Astrocyte (in vitro differentiated cells and primary cell): ENCODE measurements around the gene INPP5A. TPM values are rescaled to one million over a fixed set of nuclear protein-coding genes. Genes with fewer than 3 reads are reported as not detected.

Source experiments
- DNase-seq: peaks from one replicate; pipeline ENCODE4 v3.0.0-alpha.2; 2010; ENCODE audit warnings: low read depth
- FAIRE-seq: peaks from 2 replicates; lab custom pipeline; 2011; peaks lifted over from hg19 to GRCh38; lab: Jason Lieb, UNC
- H2AFZ ChIP-seq: 2 replicates; pipeline ENCODE4 v1.6.0; 2012; ENCODE audit warnings: low read depth, low read length, inconsistent platforms
- H3K27ac ChIP-seq: 2 replicates; pipeline ENCODE4 v1.5.1; 2011; ENCODE audit warnings: low read depth, low read length, inconsistent platforms
- H3K27me3 ChIP-seq: 2 replicates; pipeline ENCODE4 v1.6.0; 2011; ENCODE audit warnings: low read length, inconsistent platforms; ENCODE audit not compliant: insufficient read depth
- H3K36me3 ChIP-seq: 2 replicates; pipeline ENCODE4 v1.5.1; 2011; ENCODE audit warnings: low read length, inconsistent platforms; ENCODE audit not compliant: insufficient read depth
- H3K4me1 ChIP-seq: 2 replicates; pipeline ENCODE4 v1.5.1; 2011; ENCODE audit warnings: low read length, inconsistent platforms; ENCODE audit not compliant: insufficient read depth
- H3K4me2 ChIP-seq: 2 replicates; pipeline ENCODE4 v1.6.0; 2012; ENCODE audit warnings: low read length, inconsistent platforms
- H3K4me3 ChIP-seq: 2 replicates; pipeline ENCODE4 v1.5.1; 2011; ENCODE audit warnings: low read depth, mild to moderate bottlenecking, low read length, inconsistent platforms; ENCODE audit not compliant: insufficient read depth
- H3K79me2 ChIP-seq: 2 replicates; pipeline ENCODE4 v1.6.0; 2012; ENCODE audit warnings: mild to moderate bottlenecking, low read length, inconsistent platforms; ENCODE audit not compliant: insufficient read depth
- H3K9ac ChIP-seq: 2 replicates; pipeline ENCODE4 v1.6.0; 2012; ENCODE audit warnings: mild to moderate bottlenecking, low read length, inconsistent platforms
- H3K9me3 ChIP-seq: 2 replicates; pipeline ENCODE4 v1.5.1; 2012; ENCODE audit warnings: low read depth, mild to moderate bottlenecking, low read length, inconsistent platforms; ENCODE audit not compliant: insufficient read depth
- H4K20me1 ChIP-seq: 2 replicates; pipeline ENCODE4 v1.6.0; 2012; ENCODE audit warnings: low read length, inconsistent platforms; ENCODE audit not compliant: insufficient read depth
- H3K27ac Mint-ChIP-seq: one replicate; pipeline ENCODE4 v1.8.0; 2021; ENCODE audit warnings: mild to moderate bottlenecking, mixed read lengths; ENCODE audit not compliant: unreplicated experiment
- H3K27me3 Mint-ChIP-seq: one replicate; pipeline ENCODE4 v1.8.0; 2021; ENCODE audit warnings: low read depth, mixed read lengths; ENCODE audit not compliant: unreplicated experiment
- H3K36me3 Mint-ChIP-seq: one replicate; pipeline ENCODE4 v1.8.0; 2021; ENCODE audit warnings: low read depth, mixed read lengths; ENCODE audit not compliant: unreplicated experiment
- H3K4me1 Mint-ChIP-seq: one replicate; pipeline ENCODE4 v1.8.0; 2021; ENCODE audit warnings: low read depth, mixed read lengths; ENCODE audit not compliant: unreplicated experiment
- H3K4me3 Mint-ChIP-seq: one replicate; pipeline ENCODE4 v1.8.0; 2021; ENCODE audit warnings: mild to moderate bottlenecking, moderate library complexity, mixed read lengths; ENCODE audit not compliant: unreplicated experiment
- H3K9me3 Mint-ChIP-seq: one replicate; pipeline ENCODE4 v1.8.0; 2021; ENCODE audit warnings: mild to moderate bottlenecking, mixed read lengths; ENCODE audit not compliant: unreplicated experiment
- CTCF ChIP-seq: IDR thresholded peaks from 2 replicates; pipeline ENCODE4 v1.5.1; 2011; ENCODE audit warnings: low read depth, mild to moderate bottlenecking, inconsistent platforms, low read length, moderate library complexity; ENCODE audit not compliant: insufficient read depth
- EZH2 ChIP-seq: IDR thresholded peaks from 2 replicates; pipeline ENCODE4 v1.6.1; 2012; ENCODE audit warnings: mild to moderate bottlenecking, low read length, inconsistent platforms; ENCODE audit not compliant: insufficient read depth
- total RNA-seq: library from RNA; stranded (reverse); gene quantifications from 2 replicates; pipeline ENCODE4 v1.2.1, GENCODE V29; 2021

The INPP5A gene
- total RNA-seq, 1 donor from 2014 or later, result 39.1 TPM

- H3K79me2 ChIP-seq, result peaks cover 92% of the 10 kb centered on the region
- no peak overlapping the region for H3K4me3 ChIP-seq
- peaks cover 4% of the 10 kb centered on the region for H3K36me3 Mint-ChIP-seq
- no peak overlapping the region for H2AFZ ChIP-seq
- no peak for DNase-seq
- H3K9me3 Mint-ChIP-seq, result no peaks in the 10 kb centered on the region
- peaks cover 86% of the 10 kb centered on the region for H4K20me1 ChIP-seq
- H3K27me3 ChIP-seq, result no peaks in the 10 kb centered on the region
- no peak overlapping the region for H3K4me2 ChIP-seq
- no peak overlapping the region for H3K9ac ChIP-seq
- no peak overlapping the region for H3K27ac ChIP-seq
- H3K4me1 ChIP-seq, result peaks cover 6% of the 10 kb centered on the region
- H3K4me3 Mint-ChIP-seq, result no peak overlapping the region
- TF ChIP-seq CTCF (no peak), EZH2 (no peak)
- H3K36me3 ChIP-seq, result no peaks in the 10 kb centered on the region
- H3K4me1 Mint-ChIP-seq, result peaks cover 25% of the 10 kb centered on the region
- no peak overlapping the region for H3K27ac Mint-ChIP-seq
- H3K27me3 Mint-ChIP-seq, result no peaks in the 10 kb centered on the region
- no peaks in the 10 kb centered on the region for H3K9me3 ChIP-seq
- no peak for FAIRE-seq
Measured at GRCh38 chr10:132564690-132565089, 27.1 kb downstream of the INPP5A start.

- H3K4me2 ChIP-seq, result no peak overlapping the region
- no peak overlapping the region for H3K27ac Mint-ChIP-seq
- no peak overlapping the region for H3K4me3 ChIP-seq
- H3K27me3 Mint-ChIP-seq, result no peaks in the 10 kb centered on the region
- no peak overlapping the region for H2AFZ ChIP-seq
- H3K36me3 Mint-ChIP-seq, result peaks cover 4% of the 10 kb centered on the region
- FAIRE-seq (no peak), DNase-seq (no peak)
- H3K79me2 ChIP-seq, result peaks cover 89% of the 10 kb centered on the region
- H3K4me1 Mint-ChIP-seq, result peaks cover 21% of the 10 kb centered on the region
- peaks cover under 1% of the 10 kb centered on the region for H3K4me1 ChIP-seq
- no peak overlapping the region for H3K27ac ChIP-seq
- H3K27me3 ChIP-seq, result no peaks in the 10 kb centered on the region
- H3K9ac ChIP-seq, result no peak overlapping the region
- H4K20me1 ChIP-seq, result peaks cover 85% of the 10 kb centered on the region
- H3K9me3 Mint-ChIP-seq, result no peaks in the 10 kb centered on the region
- TF ChIP-seq CTCF (no peak), EZH2 (no peak)
- no peak overlapping the region for H3K4me3 Mint-ChIP-seq
- H3K9me3 ChIP-seq, result no peaks in the 10 kb centered on the region
- no peaks in the 10 kb centered on the region for H3K36me3 ChIP-seq
Measured at GRCh38 chr10:132565516-132566209, 28.1 kb downstream of the INPP5A start.

- no peaks in the 10 kb centered on the region for H3K9me3 ChIP-seq
- peaks cover 85% of the 10 kb centered on the region for H4K20me1 ChIP-seq
- Mint-ChIP-seq H3K36me3 (peaks cover 4% of the 10 kb centered on the region), H3K27ac (no peak overlapping the region), H3K4me3 (no peak overlapping the region), H3K4me1 (peaks cover 24% of the 10 kb centered on the region), H3K27me3 (no peaks in the 10 kb centered on the region), H3K9me3 (no peaks in the 10 kb centered on the region)
- no peak overlapping the region for H2AFZ ChIP-seq
- H3K4me1 ChIP-seq, result peaks cover 10% of the 10 kb centered on the region
- no peak overlapping the region for H3K4me2 ChIP-seq
- no peak overlapping the region for H3K27ac ChIP-seq
- no peaks in the 10 kb centered on the region for H3K27me3 ChIP-seq
- no peaks in the 10 kb centered on the region for H3K36me3 ChIP-seq
- H3K4me3 ChIP-seq, result no peak overlapping the region
- DNase-seq, result no peak
- H3K79me2 ChIP-seq, result peaks cover 88% of the 10 kb centered on the region
- H3K9ac ChIP-seq, result no peak overlapping the region
- TF ChIP-seq CTCF (no peak), EZH2 (no peak)
- no peak for FAIRE-seq
Measured at GRCh38 chr10:132566892-132567291, 29.3 kb downstream of the INPP5A start.
